GM12878 (cell line): ENCODE results near the gene C8G. TPM values are rescaled to one million over a fixed set of nuclear protein-coding genes. Genes with fewer than 3 reads are reported as not detected.
A peak's percentile ranks its signal among the peaks of the same experiment; 100 is the strongest.

ENCODE experiments used
- ASH2L ChIP-seq: fragments of 300-600, 200-600 bp; sonication (generic); IDR thresholded peaks from 2 replicates; pipeline ENCODE4 v1.6.1; 2017; ENCODE audit warnings: low read depth, mild to moderate bottlenecking, borderline replicate concordance
- BCL3 ChIP-seq: IDR thresholded peaks from 2 replicates; pipeline ENCODE4 v1.6.1; 2011; ENCODE audit warnings: borderline replicate concordance, low read depth, mild to moderate bottlenecking, moderate library complexity, low read length; ENCODE audit not compliant: insufficient read depth, poor library complexity, severe bottlenecking
- BHLHE40 ChIP-seq, 2 experiments: fragments of 450-650 bp in 1 of 2; IDR thresholded peaks; 2 replicates each; pipeline ENCODE4 v1.6.1; 2011 to 2017; ENCODE audit warnings: low read depth in 2 of 2, borderline replicate concordance in 1 of 2, improper control_type of control experiment in 1 of 2, low read length in 1 of 2, mild to moderate bottlenecking in 1 of 2
- CHD1 ChIP-seq: IDR thresholded peaks from 2 replicates; pipeline ENCODE4 v1.6.1; 2012; ENCODE audit warnings: low read depth, low read length, improper control_type of control experiment
- CHD2 ChIP-seq: IDR thresholded peaks from 2 replicates; pipeline ENCODE4 v1.6.1; 2011; ENCODE audit warnings: low read depth, low read length, improper control_type of control experiment, borderline replicate concordance
- CHD4 ChIP-seq: fragments of 200-600 bp; sonication (generic); IDR thresholded peaks from 2 replicates; pipeline ENCODE4 v1.6.1; 2016; ENCODE audit warnings: mild to moderate bottlenecking
- FOXK2 ChIP-seq: fragments of 450-650 bp; IDR thresholded peaks from 2 replicates; pipeline ENCODE4 v1.6.1; 2017; ENCODE audit warnings: mild to moderate bottlenecking, moderate library complexity
- HDGF ChIP-seq: fragments of 450-650 bp; IDR thresholded peaks from 2 replicates; pipeline ENCODE4 v1.6.1; 2016; ENCODE audit warnings: antibody characterized with exemption
- JUNB ChIP-seq: IDR thresholded peaks from 2 replicates; pipeline ENCODE4 v1.6.1; 2016; ENCODE audit warnings: antibody characterized with exemption, mild to moderate bottlenecking
- LARP7 ChIP-seq: fragments of 450-650 bp; IDR thresholded peaks from 2 replicates; pipeline ENCODE4 v1.6.1; 2017; ENCODE audit warnings: mild to moderate bottlenecking
- MTA3 ChIP-seq: IDR thresholded peaks from 2 replicates; pipeline ENCODE4 v1.6.1; 2012; ENCODE audit warnings: low read length, inconsistent platforms, borderline replicate concordance
- MXI1 ChIP-seq: fragments of 150-350 bp; IDR thresholded peaks from 2 replicates; pipeline ENCODE4 v1.6.1; 2011; ENCODE audit warnings: low read depth, mild to moderate bottlenecking, inconsistent platforms, low read length, improper control_type of control experiment
- MYC ChIP-seq: IDR thresholded peaks from 2 replicates; pipeline ENCODE4 v1.6.1; 2011; ENCODE audit warnings: mild to moderate bottlenecking, low read length, moderate library complexity, inconsistent platforms; ENCODE audit not compliant: insufficient read depth, insufficient replicate concordance, insufficient read length, severe bottlenecking
- PAX5 ChIP-seq: IDR thresholded peaks from 2 replicates; pipeline ENCODE4 v1.6.1; 2011; ENCODE audit warnings: low read depth, low read length, borderline replicate concordance
- RFX5 ChIP-seq: IDR thresholded peaks from 2 replicates; pipeline ENCODE4 v1.6.1; 2011; ENCODE audit warnings: low read depth, low read length, improper control_type of control experiment
- SIX5 ChIP-seq: IDR thresholded peaks from 2 replicates; pipeline ENCODE4 v1.6.1; 2011; ENCODE audit warnings: mild to moderate bottlenecking, low read depth, low read length, moderate library complexity; ENCODE audit not compliant: severe bottlenecking
- SP1 ChIP-seq: IDR thresholded peaks from one replicate; pipeline ENCODE4 v1.6.1; 2011; ENCODE audit warnings: low read depth, low read length
- SREBF2 ChIP-seq: IDR thresholded peaks from 2 replicates; pipeline ENCODE4 v1.6.1; 2012; ENCODE audit warnings: mild to moderate bottlenecking, low read length
- SUPT20H ChIP-seq: IDR thresholded peaks from 2 replicates; pipeline ENCODE4 v1.6.1; 2011; ENCODE audit warnings: low read depth, mild to moderate bottlenecking, low read length, moderate library complexity, borderline replicate concordance; ENCODE audit not compliant: control insufficient read depth
- ZNF207 ChIP-seq: fragments of 450-650 bp; IDR thresholded peaks from 2 replicates; pipeline ENCODE4 v1.6.1; 2014; ENCODE audit warnings: antibody characterized with exemption, mild to moderate bottlenecking, borderline replicate concordance
- ZNF622 ChIP-seq: fragments of 450-650 bp; IDR thresholded peaks from 2 replicates; pipeline ENCODE4 v1.6.1; 2017; ENCODE audit warnings: mild to moderate bottlenecking, inconsistent platforms
- polyA plus RNA-seq, 11 experiments: library from polyadenylated mRNA; depleted of rRNA in 4 of 11; unstranded in 6 of 11; stranded (reverse) in 5 of 11; fragments of >200 nt; fragmentation: Nextera tagmentation in 4 of 11; fragmentation: Illumina TruSeq in 1 of 11; extraction: Ambion mirVana in 4 of 11; extraction: Trizol in 1 of 11; gene quantifications; 1 replicate in 1 of 11; 2 replicates in 10 of 11; pipeline versions ENCODE4 v1.2.1 to v1.2.3, GENCODE V29; 2011 to 2016; ENCODE audit warnings: inconsistent platforms in 2 of 11, missing spikeins in 2 of 11, low read depth in 1 of 11
- total RNA-seq, 4 experiments: library from RNA; depleted of rRNA in 3 of 4; stranded (reverse); fragments of >200 nt in 3 of 4; fragmentation: Illumina TruSeq in 1 of 4; extraction: Trizol in 1 of 4; gene quantifications; 2 replicates each; pipeline versions ENCODE4 v1.2.1 to v1.2.3, GENCODE V29; 2013 to 2021
- TF ChIP-seq, protein P1 (sequence below): IDR thresholded peaks from 2 replicates; pipeline ENCODE4 v1.6.1; 2012; ENCODE audit warnings: mild to moderate bottlenecking, low read depth, low read length
- TF ChIP-seq, protein P2 (sequence below): fragments of 150-350 bp; IDR thresholded peaks from 2 replicates; pipeline ENCODE4 v1.6.1; 2016; ENCODE audit warnings: low read depth, low read length

Gene C8G
- total and polyA plus RNA-seq, 10 of the 15 experiments (the other 5 are each of a cell fraction or from before 2014, with no cell fraction given): 0.26 to 0.69 (median 0.50) TPM; not detected in 7

DNA sequence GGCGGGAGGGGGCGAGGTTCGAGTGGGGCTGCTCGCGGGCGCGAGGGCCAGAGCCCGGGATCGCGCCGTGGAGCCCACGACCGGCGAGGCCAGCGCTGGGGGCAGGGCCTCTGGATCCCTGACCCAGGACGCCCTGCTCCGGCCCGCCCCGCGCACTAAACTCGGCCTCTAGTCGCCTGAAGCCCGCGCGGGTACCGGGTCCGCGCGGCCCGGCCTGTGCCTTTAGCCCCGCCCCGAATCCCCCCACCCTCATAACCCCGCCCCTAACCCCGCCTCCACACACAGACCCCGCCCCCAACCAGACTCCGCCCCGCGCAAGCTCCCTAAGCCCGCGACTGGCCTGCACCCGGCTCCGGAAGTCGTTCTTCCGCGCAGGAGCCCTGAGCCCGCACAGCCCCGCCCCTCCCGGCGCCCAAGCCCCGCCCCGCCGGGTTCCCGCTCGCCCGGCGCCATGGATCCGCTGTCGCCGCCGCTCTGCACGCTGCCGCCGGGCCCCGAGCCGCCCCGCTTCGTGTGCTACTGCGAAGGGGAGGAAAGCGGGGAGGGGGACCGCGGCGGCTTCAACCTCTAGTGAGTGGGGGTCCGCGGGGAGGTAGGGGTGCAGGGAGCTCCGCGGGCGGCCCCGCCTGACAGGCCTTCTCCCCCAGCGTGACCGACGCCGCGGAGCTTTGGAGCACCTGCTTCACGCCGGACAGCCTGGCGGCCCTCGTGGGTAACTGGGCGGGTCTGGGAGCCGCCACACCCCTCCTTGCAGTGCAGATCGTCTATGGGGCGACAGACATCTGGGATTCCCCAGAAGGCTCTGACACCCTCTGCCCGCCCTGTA lies 47.2 kb downstream of the C8G start, which contains the start of gene PAXX (continued):
- TF ChIP-seq ASH2L (no peak), BHLHE40 (IDR thresholded peaks at IDR 0.05; ENCODE audit: borderline replicate concordance in 1 of 2, low read depth in 2 of 2, low read length in 1 of 2) (peak in 1 of 2 experiments; percentile 68; a peak in 2 of 4 replicates), LARP7 (peak; percentile 82), SREBF2 (no peak), SIX5 (no peak), SUPT20H (no peak), RFX5 (no peak), PAX5 (no peak), CHD4 (no peak), ZNF207 (0 out of 2 replicates have a peak, but pooled peaks have one; percentile 42), BCL3 (no peak), FOXK2 (no peak), MYC (peak; percentile 29), HDGF (peak; percentile 56; the same call in 1 of the 2 replicates), CHD1 (no peak), CHD2 (no peak), ZNF622 (no peak), JUNB (no peak), MXI1 (no peak; the same call in none of the 2 replicates), MTA3 (no peak), SP1 (no peak)
- TF ChIP-seq, protein P1, sequence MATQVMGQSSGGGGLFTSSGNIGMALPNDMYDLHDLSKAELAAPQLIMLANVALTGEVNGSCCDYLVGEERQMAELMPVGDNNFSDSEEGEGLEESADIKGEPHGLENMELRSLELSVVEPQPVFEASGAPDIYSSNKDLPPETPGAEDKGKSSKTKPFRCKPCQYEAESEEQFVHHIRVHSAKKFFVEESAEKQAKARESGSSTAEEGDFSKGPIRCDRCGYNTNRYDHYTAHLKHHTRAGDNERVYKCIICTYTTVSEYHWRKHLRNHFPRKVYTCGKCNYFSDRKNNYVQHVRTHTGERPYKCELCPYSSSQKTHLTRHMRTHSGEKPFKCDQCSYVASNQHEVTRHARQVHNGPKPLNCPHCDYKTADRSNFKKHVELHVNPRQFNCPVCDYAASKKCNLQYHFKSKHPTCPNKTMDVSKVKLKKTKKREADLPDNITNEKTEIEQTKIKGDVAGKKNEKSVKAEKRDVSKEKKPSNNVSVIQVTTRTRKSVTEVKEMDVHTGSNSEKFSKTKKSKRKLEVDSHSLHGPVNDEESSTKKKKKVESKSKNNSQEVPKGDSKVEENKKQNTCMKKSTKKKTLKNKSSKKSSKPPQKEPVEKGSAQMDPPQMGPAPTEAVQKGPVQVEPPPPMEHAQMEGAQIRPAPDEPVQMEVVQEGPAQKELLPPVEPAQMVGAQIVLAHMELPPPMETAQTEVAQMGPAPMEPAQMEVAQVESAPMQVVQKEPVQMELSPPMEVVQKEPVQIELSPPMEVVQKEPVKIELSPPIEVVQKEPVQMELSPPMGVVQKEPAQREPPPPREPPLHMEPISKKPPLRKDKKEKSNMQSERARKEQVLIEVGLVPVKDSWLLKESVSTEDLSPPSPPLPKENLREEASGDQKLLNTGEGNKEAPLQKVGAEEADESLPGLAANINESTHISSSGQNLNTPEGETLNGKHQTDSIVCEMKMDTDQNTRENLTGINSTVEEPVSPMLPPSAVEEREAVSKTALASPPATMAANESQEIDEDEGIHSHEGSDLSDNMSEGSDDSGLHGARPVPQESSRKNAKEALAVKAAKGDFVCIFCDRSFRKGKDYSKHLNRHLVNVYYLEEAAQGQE: no peak
- TF ChIP-seq, protein P2, sequence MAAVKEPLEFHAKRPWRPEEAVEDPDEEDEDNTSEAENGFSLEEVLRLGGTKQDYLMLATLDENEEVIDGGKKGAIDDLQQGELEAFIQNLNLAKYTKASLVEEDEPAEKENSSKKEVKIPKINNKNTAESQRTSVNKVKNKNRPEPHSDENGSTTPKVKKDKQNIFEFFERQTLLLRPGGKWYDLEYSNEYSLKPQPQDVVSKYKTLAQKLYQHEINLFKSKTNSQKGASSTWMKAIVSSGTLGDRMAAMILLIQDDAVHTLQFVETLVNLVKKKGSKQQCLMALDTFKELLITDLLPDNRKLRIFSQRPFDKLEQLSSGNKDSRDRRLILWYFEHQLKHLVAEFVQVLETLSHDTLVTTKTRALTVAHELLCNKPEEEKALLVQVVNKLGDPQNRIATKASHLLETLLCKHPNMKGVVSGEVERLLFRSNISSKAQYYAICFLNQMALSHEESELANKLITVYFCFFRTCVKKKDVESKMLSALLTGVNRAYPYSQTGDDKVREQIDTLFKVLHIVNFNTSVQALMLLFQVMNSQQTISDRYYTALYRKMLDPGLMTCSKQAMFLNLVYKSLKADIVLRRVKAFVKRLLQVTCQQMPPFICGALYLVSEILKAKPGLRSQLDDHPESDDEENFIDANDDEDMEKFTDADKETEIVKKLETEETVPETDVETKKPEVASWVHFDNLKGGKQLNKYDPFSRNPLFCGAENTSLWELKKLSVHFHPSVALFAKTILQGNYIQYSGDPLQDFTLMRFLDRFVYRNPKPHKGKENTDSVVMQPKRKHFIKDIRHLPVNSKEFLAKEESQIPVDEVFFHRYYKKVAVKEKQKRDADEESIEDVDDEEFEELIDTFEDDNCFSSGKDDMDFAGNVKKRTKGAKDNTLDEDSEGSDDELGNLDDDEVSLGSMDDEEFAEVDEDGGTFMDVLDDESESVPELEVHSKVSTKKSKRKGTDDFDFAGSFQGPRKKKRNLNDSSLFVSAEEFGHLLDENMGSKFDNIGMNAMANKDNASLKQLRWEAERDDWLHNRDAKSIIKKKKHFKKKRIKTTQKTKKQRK: no peak
